Fibroblast of villous mesenchyme (primary cell): ENCODE data around the gene CDRT15L2. TPM values are rescaled to one million over a fixed set of nuclear protein-coding genes. Genes with fewer than 3 reads are reported as not detected.
"Not testable (repeated sequence)": the region's sequence is repeated elsewhere in the genome, so short reads cannot be mapped to it uniquely, and the experiment has no call there.

ENCODE experiments used
- DNase-seq: peaks from one replicate; pipeline ENCODE4 v3.0.0-alpha.2; 2010; ENCODE audit warnings: low read depth
- H3K4me3 ChIP-seq: 2 replicates; pipeline ENCODE4 v1.5.1; 2011; ENCODE audit warnings: low read depth, mild to moderate bottlenecking, low read length
- total RNA-seq: library from RNA; depleted of rRNA; stranded (reverse); fragments of >200 nt; gene quantifications from 2 replicates; pipeline ENCODE4 v1.2.3, GENCODE V29; 2012
- TF ChIP-seq, protein P1 (sequence below): IDR thresholded peaks from 2 replicates; pipeline ENCODE4 v1.5.1; 2012; ENCODE audit warnings: low read depth, mild to moderate bottlenecking, low read length; ENCODE audit not compliant: insufficient read depth

The CDRT15L2 gene
- total RNA-seq, 1 donor = not detected

DNA sequence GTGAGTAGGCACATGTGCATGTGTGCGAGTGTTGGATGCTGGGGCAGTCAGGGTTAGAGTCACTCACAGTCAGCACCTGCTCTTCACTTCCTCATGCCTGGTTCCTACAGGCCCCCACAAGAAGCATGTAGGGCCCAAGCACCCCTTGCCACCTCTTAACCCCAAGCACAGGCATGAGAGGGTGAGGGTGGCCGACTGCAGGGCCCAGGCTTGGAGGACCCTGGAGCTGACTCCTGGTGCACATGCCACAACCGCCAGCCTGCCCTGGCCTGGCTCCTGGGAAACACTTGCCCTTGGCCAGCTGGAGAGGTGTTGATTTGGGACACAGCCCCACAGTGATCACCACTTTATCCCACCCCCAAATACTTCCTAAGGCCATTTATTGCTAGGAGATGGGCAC, 16.9 kb upstream of the CDRT15L2 start:
- TF ChIP-seq, protein P1, sequence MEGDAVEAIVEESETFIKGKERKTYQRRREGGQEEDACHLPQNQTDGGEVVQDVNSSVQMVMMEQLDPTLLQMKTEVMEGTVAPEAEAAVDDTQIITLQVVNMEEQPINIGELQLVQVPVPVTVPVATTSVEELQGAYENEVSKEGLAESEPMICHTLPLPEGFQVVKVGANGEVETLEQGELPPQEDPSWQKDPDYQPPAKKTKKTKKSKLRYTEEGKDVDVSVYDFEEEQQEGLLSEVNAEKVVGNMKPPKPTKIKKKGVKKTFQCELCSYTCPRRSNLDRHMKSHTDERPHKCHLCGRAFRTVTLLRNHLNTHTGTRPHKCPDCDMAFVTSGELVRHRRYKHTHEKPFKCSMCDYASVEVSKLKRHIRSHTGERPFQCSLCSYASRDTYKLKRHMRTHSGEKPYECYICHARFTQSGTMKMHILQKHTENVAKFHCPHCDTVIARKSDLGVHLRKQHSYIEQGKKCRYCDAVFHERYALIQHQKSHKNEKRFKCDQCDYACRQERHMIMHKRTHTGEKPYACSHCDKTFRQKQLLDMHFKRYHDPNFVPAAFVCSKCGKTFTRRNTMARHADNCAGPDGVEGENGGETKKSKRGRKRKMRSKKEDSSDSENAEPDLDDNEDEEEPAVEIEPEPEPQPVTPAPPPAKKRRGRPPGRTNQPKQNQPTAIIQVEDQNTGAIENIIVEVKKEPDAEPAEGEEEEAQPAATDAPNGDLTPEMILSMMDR = no peak
- no peak for DNase-seq

DNA sequence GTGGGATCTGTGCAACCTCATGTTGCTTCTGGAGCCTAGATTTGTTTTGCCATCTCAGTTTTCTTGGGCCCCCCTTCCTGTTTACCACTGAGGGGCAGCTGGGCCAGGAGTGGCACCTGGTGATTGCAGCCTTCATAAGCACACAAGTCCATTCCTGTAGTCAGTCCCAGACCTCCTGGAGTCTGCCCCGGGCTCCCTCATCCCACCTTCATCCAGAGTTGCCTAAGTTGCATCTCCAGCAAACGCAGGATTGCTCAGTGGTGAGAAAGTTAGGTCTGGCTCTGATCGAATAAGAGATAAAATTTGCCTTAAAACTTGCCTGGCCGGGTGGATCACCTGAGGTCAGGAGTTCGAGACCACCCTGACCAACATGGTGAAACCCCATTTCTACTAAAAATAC, 14.3 kb upstream of the CDRT15L2 start:
- DNase-seq, H3K4me3 ChIP-seq: not testable (repeated sequence)

More for the DNA sequence above, 16.9 kb upstream of the CDRT15L2 start:
- no peak overlapping the region for H3K4me3 ChIP-seq

DNA sequence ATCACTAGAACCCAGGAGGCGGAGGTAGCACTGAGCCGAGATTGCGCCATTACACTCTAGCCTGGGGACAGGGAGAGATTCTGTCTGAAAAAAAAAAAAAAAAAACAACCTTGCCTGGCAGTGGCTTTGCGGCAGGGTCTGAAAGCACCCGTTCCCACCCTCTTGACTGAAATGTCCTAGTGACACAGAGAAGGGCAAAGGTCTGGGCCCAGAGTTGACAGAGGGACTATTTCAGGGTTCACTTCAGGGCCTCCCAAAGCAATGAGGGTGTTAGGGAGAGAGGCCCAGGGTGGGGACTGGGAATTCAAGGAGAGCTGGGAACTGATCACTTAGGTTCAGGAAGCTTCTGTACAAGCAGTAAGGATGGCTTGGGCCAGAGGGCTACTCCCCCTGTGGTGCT, 13.8 kb upstream of the CDRT15L2 start:
- no peak for DNase-seq
- TF ChIP-seq, protein P1 = no peak
- no peak overlapping the region for H3K4me3 ChIP-seq

DNA sequence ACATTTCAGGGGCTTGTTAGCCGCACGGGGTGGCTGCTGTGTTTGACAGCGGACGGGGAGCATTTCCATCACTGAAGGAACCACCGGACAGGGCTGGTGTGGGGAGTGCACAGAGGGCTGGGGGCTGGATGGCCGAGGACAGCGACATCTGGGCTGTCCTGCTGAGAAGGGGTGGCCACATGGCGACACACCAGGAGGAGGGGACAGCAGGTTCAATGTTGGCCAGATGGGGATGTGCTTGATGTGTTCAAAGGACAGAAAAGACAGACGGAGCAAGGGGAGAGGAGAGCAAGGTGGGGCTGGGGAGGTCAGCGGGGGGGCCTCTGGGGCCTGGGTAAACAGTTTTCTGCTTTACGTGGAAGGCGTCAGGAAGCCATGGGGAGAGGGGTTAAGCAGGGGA, 12.8 kb upstream of the CDRT15L2 start:
- not testable (repeated sequence) for H3K4me3 ChIP-seq, DNase-seq

DNA sequence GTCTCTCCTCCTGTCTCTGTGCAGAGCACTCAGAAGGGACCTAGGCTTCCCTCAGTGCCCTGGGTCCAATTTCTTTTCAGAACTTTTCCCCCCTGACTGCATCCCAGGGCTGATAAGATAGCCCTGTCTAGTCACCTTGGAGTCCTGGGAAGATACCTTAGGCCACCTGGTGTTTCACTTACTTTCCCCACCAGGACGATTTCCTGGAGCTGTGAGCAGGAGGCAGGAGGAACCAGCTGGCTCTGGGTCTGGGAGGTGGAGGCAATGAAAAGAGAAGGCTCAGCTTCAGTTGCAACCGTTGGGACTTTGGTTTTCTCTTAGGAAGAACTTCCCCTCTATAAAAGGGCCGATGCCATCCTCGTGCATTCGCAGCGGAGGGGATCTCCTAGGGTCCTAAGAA, 12.1 kb upstream of the CDRT15L2 start:
- not testable (repeated sequence) for DNase-seq, H3K4me3 ChIP-seq

DNA sequence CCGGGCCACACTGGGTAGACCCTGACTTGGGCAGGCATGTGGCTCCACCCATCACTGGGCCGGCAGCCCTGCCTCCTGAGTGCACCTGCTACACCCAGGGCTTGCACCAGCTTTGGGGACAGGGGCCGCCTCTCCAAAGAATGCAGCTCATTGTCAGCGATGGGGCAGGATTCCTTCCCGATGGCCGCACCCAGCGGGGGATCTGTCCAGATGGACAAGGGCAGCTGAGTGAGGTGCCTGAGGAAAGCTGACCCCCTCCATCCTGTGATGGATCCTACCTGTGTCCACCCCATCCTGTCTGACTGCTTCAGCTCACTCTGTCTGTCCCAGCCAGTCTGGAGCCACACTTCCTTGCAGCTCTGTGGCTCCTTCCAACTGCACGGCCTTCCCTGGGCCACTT, 10.9 kb upstream of the CDRT15L2 start:
- H3K4me3 ChIP-seq, DNase-seq: not testable (repeated sequence)

DNA sequence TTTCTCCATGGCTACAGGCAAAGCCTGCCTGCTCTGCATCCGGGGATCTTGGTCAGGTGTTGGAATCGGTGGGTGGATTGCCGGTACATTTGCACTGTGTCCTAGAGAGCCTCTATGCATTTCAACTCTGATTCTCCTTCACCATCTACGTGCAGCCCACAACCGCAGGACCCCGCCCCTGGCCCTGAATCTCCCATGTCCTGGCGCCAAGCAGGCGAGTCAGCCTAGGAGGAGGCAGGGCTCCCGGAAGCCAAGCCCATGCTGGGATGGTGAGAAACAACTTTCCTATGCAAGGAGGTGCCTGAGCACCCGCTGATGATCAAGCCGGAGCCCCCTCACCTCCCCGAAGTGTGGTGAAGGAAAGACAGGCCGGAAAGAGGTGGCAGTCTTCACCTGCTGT, 7.9 kb upstream of the CDRT15L2 start:
- DNase-seq = not testable (repeated sequence)

DNA sequence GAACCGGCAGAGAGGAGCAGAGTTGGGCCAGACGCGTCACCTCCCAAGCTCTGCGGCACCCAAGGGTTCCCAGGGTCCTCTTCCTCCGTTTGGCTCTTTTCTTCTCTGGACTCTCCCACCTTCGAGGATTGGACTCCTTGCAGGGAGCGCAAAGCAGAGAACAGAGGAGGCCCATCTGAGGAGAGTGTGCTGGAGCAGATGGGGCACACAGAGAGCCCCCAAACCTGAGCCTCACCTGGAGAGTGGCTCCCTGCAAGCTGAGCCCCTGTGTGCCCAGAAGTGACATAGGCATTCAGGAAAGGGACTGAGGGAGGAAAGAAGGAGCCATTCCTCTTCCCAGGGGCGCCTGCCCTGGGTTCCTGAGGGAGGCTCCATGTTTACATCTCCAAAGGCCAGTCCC, 6.3 kb upstream of the CDRT15L2 start:
- not testable (repeated sequence) for DNase-seq, H3K4me3 ChIP-seq

More for the DNA sequence above, 7.9 kb upstream of the CDRT15L2 start:
- H3K4me3 ChIP-seq = not testable (repeated sequence)

DNA sequence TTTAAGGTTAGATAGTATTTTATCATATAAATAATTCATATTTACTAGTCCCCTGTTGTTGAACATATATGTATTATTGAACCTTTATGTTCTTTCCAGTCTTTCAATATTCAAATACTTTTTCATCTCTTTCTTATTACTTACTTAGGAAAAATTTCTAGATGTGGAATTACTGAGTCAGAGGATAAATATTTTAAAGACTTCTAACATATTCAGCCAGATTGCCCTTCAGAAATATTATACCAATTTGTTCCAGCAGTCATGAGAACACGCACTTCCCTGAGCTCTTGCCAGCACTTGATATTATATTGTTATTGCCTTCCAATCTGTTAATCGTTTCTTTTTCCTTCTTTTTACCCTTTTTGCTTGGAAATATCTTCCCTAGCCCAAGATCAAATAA, 4.5 kb upstream of the CDRT15L2 start:
- DNase-seq, H3K4me3 ChIP-seq: not testable (repeated sequence)

DNA sequence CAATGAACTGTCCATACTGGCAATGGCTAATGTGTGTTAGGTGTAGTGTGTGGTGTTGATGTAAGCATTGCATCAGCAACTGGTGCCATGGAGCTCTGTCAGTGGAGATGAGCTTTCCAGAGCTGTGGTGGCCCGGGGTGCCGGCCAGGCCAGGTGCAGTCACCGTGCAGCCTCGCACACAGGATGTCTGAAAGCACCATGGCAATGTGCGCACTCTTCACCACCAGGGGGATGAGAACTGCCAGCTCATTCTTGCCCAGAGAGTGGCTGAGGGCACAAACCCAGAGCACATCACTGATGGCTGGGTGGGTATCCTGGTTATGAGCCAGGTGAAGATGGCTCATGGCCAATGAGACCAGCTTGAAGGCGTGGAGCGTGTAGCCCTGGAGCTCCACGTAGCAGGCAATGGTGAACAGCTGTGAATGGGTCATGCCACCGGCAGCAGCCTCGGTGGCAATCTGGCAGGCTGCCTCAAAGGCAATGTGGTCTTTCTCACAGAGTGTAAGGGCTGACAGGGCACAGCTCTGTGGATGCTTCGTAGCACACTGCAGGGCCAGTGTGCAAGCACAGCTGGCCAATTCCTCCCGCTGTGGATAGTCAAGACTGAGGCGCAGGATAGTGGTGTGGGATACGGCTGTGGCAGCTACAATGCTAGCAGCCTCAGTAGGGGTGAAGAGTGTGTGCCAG, 4.5 kb downstream of the CDRT15L2 start:
- H3K4me3 ChIP-seq, DNase-seq: not testable (repeated sequence)

DNA sequence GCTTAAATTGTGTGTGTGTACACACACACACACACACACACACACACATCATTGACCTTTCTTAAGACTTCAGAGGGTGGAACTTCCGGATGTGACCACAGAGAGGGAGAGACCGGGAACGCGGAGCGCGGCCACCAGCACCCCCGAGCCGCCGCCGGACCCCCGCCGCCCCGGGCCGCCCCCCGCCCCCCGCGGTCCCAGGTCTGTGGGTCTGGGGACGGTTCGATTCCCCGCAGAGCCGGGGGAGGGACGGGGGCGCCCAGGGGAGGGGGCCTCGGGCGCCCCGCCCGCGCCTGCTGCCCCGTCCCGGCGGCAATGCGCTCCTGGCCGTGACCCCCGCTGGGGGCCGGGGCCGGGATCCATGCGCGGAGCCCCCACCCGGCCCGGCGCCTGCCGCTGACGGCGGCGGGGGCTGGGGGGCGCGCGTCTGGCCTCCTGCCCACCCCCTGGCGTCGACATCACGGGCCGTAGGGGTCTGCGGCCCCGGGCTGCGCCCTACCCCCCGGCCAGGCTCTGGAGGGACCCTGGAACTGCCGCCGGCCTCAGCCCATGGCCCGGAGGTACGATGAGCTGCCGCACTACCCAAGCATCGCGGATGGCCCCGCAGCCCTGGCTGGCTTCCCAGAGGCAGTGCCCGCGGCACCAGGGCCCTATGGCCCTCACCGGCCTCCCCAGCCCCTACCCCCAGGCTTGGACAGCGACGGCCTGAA, 9.4 kb downstream of the CDRT15L2 start:
- peak; percentile 28 for DNase-seq
- peak overlapping the region; percentile 27 for H3K4me3 ChIP-seq

DNA sequence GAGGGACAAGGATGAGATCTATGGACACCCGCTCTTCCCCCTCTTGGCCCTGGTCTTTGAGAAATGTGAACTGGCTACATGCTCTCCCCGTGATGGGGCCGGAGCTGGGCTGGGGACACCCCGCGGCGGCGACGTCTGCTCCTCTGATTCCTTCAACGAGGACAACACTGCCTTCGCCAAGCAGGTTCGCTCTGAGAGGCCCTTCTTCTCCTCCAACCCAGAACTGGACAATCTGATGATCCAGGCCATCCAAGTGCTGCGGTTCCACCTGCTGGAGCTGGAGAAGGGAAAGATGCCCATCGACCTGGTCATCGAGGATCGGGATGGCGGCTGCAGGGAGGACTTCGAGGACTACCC, 9.9 kb downstream of the CDRT15L2 start:
- not testable (repeated sequence) for H3K4me3 ChIP-seq, DNase-seq

DNA sequence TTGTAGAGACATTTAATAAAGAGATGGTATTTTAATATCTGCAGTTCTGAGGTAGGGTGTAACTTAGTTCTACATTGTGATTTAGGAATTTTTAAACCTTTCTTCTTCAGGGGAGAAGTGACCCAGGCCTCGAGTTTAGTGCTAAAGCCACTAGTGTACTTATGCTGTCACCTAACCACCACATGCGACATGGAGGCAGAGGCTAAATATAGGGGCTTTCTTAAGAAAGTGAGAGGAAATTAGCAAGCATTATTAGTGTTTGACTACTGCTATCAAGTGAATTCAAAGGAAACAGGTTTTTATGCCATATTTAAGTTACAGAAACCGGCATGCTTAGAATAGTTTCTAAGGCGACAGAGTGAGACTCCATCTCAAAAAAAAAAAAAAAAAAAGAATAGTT, 11.5 kb downstream of the CDRT15L2 start:
- H3K4me3 ChIP-seq, DNase-seq: not testable (repeated sequence)

DNA sequence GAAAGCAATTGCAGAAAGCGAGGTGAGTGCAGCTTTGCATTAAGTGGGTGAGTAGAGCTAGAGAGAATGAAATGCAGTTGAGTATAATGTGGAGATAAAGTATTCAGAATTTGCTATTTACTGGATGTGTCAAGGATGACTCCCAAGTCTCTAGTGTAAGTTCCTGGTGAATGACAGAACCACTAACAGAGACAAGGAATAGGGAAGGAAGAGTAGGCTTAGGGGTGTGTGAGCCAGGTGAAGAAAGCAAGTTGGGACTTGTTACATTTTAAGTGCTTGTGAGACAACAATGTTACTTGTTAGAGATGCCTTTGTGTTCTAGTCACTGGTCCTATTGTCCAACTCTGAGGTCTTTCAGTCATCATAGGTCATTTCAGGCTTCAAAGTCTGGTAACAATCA, 26.0 kb downstream of the CDRT15L2 start:
- not testable (repeated sequence) for DNase-seq, H3K4me3 ChIP-seq

DNA sequence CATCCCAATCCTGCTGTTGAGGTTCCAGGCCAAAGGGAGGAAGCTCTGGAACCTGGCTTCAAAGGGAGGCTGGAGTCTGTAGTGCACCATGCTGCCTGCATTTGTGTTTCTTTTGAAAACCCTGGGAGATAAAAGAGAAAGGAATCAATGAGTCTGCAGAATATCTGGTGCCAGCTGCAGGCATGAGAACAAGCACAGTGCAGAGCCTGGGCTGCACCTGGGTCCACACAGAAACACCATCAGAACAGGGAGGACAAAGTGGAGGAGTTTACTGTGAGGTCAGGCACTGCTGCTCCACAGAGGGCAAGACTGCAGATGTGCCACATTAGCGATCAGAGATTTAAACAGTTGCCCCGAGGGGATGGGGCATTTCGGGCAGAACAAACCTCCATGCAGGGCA, 30.0 kb downstream of the CDRT15L2 start:
- not testable (repeated sequence) for DNase-seq, H3K4me3 ChIP-seq
